GM18526 (cell line): ENCODE data around the gene NOS1AP.

ENCODE experiments used
- POLR2A ChIP-seq: IDR thresholded peaks from 3 replicates; pipeline ENCODE4 v1.6.1; 2011; ENCODE audit not compliant: insufficient read length; ENCODE audit errors: extremely low read depth

The NOS1AP gene

GRCh38 chr1:162069334-162070093 is at the start of gene NOS1AP:
TSS of gene NOS1AP (plus strand) at chr1:162069691. CDS start at chr1:162070178, 487 bp downstream.
- no peak for TF ChIP-seq POLR2A

GRCh38 chr1:162020150-162020549 is 49.3 kb upstream of the NOS1AP start:
- no peak for TF ChIP-seq POLR2A

- TF ChIP-seq POLR2A: no peak
These were observed 48.4 kb upstream of the NOS1AP start for GRCh38 chr1:162021124-162021523.

- TF ChIP-seq POLR2A: no peak
These were observed 46.9 kb upstream of the NOS1AP start for GRCh38 chr1:162022626-162023025.

DNA sequence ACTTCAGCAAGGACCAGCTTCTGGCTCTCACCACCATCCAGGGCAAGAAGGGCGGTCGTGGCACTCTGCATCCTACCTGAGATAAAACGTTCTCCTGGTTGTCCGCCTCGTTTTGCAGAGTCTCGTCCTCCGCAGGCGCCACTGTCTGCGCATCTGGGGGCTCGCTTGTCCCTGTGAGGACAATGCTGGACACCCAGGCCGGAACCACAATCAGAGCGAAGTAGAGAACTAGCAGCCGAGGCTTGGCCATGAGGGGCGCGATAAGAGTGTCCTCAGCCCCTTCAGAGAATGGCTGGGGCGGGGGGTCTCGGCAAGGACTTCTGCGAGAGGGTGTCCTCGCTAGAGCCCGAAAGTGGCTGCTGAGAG is 46.3 kb upstream of the NOS1AP start:
- TF ChIP-seq POLR2A: no peak

- no peak for TF ChIP-seq POLR2A
These were observed 45.7 kb upstream of the NOS1AP start, which contains the start of gene OLFML2B for GRCh38 chr1:162023547-162024501. TSS of gene OLFML2B (minus strand) at chr1:162023869. CDS start at chr1:162023430, 439 bp downstream.

- no peak for TF ChIP-seq POLR2A
These were observed 44.0 kb upstream of the NOS1AP start for GRCh38 chr1:162025541-162025940.

DNA sequence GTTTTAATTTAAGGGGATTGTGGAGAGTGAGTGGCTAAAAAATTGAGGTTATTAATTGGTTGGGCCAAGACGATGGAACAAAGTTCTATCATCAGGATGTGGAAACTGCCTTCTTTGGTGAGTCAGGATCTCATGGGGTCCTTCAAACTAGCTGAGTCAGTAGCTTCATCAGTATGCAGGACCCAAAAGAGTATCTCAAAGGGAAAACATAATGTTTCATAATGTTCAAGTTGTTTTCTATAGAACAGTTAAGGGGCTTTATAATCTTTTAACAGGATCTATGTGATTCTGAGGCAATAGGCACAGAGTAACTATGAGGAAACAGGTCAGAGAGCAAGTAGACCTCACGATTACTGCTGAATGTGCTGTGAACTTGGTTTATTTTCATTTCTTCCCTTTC is 42.6 kb upstream of the NOS1AP start:
- no peak for TF ChIP-seq POLR2A

- no peak for TF ChIP-seq POLR2A
These were observed 40.8 kb upstream of the NOS1AP start for GRCh38 chr1:162028726-162029125.

- no peak for TF ChIP-seq POLR2A
These were observed 40.3 kb upstream of the NOS1AP start for GRCh38 chr1:162029157-162029556.

- TF ChIP-seq POLR2A: no peak
These were observed 38.7 kb upstream of the NOS1AP start for GRCh38 chr1:162030759-162031280.

GRCh38 chr1:162033428-162033827 is 36.1 kb upstream of the NOS1AP start:
- no peak for TF ChIP-seq POLR2A

DNA sequence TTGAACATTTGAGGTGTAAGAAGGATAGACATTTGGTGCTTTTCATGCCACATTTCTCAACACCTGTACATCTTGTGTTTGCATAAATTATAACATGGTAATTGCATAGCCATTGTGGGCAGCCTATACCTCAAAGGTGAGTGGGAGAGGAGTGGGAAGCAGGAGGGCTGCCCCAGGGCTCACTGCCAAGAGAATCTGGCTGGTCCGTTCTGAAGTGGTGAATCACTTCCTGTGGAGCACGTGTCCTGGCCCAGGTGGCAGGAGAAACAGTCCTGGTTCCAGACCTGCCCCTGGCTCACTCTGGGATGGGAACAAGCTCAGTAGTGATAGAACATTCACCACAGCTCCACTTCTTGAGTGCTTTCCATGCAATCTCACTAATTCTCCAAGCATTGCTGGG is 34.2 kb upstream of the NOS1AP start:
- no peak for TF ChIP-seq POLR2A

DNA sequence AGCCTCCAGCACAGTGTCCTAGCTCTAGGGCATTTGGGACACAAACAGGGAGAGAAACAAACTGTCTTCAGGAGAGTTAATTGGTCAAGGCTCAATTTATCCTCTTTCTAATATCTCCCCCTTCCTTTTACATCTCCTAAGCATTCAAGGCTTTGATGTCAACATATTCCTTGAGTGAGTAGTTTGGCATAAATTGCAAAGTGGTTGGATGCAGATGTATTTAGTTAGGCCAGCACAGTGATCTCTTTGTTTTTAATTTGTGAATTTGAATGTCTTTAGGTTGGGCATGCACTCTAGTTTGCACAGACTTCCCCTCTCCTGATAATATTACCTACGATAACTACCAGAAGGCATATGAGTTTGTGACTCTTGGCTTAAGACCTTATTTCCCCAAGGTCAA is 33.3 kb upstream of the NOS1AP start:
- no peak for TF ChIP-seq POLR2A

DNA sequence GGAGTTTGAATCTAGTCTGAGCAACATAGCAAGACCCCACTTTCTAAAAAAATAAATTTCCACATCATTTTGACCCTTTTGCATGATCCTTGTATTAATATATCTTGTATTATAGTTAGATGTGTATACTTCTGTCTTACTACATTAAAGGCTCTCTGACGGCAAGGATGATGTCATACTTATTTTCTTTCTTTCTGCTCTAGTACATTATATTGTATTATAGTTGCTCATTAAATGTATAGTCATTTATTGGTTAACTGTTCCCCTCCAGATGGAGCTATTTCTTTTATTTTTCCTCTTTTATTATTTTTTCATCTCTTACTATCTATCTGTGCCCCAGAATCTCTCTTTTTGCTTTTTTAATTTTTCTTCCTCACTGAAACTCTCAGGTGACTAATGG is 30.9 kb upstream of the NOS1AP start:
- TF ChIP-seq POLR2A: no peak

DNA sequence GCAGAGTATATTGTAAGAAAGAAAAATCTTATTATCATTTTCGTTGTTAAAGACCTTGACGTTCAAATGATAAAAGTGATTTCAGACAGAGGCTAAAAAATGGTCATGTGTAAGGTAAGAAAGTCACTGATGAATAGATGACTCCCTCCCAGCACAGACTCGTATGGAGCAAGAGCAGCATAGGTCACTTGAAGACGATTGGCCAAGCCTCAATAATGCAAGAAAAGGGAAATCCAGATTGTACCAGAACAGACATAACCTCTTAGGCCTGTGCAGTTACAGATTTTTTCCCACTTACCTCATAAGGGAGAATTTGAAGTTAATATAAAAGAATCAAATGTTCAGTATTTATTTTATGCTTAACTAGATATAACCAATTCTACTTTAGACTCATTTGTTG is 29.5 kb upstream of the NOS1AP start:
- TF ChIP-seq POLR2A: no peak
